Cardiac fibroblast (primary cell): ENCODE results near the gene CDYL2.

Experiments used
- DNase-seq, 2 donors: peaks; one replicate each; pipeline versions ENCODE4 v3.0.0 to v3.0.0-alpha.2; 2010; ENCODE audit warnings: low read depth in 2 of 2
- H3K4me3 ChIP-seq, 2 donors: replicated peaks in 1 of 2; 1 replicate in 1 of 2; 2 replicates in 1 of 2; pipeline ENCODE4 v1.5.1; 2011; ENCODE audit warnings: low read depth in 2 of 2, low read length in 2 of 2, mild to moderate bottlenecking in 2 of 2, moderate library complexity in 1 of 2
- TF ChIP-seq, protein P1 (sequence below): IDR thresholded peaks from one replicate; pipeline ENCODE4 v1.5.1; 2011; ENCODE audit warnings: low read depth, mild to moderate bottlenecking, low read length, inconsistent platforms

The CDYL2 gene

DNA sequence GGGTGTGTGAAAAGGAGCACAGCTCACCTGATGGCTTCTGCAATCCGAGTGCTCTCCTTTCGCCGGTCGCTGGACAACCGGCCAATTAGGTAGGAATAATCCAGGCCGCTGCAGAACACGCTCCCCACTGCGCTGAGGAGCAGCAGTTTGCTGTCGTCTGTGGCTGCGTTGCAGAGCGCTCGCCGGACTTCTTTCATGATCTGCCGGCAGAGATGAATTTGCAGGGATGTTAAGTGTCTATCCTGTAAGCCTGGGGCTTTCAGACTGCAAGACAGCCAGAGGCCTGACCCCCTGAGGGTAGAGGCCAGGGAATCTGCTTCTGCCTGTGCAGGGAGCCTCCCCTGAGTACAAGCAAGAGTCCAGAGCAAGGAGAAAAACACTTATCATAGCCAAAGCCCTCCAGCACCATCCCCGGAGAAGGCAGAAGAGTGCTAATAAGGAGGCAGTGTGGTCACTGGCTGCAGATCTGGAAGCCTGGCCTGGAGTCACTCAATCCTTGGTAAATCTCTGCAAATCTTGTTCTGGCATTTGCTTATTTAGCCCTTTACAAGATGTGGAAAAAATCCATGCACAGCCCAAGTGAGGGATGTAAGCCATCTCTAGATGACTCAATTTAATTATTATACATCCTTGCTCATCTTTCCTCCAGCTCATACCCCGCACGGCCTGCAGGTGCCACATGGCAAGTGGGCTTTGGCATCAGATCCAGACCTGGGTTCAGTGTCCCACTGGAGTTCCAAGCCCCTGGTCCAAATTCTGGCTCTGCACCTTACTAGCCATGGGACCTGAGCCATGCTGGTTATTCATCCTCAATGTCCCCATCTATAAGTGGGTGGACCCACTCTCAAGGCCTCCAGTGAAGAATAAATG, 183.4 kb downstream of the CDYL2 start:
- TF ChIP-seq, protein P1, sequence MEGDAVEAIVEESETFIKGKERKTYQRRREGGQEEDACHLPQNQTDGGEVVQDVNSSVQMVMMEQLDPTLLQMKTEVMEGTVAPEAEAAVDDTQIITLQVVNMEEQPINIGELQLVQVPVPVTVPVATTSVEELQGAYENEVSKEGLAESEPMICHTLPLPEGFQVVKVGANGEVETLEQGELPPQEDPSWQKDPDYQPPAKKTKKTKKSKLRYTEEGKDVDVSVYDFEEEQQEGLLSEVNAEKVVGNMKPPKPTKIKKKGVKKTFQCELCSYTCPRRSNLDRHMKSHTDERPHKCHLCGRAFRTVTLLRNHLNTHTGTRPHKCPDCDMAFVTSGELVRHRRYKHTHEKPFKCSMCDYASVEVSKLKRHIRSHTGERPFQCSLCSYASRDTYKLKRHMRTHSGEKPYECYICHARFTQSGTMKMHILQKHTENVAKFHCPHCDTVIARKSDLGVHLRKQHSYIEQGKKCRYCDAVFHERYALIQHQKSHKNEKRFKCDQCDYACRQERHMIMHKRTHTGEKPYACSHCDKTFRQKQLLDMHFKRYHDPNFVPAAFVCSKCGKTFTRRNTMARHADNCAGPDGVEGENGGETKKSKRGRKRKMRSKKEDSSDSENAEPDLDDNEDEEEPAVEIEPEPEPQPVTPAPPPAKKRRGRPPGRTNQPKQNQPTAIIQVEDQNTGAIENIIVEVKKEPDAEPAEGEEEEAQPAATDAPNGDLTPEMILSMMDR, result no peak
- no peak for DNase-seq
- H3K4me3 ChIP-seq, result no peak overlapping the region

DNA sequence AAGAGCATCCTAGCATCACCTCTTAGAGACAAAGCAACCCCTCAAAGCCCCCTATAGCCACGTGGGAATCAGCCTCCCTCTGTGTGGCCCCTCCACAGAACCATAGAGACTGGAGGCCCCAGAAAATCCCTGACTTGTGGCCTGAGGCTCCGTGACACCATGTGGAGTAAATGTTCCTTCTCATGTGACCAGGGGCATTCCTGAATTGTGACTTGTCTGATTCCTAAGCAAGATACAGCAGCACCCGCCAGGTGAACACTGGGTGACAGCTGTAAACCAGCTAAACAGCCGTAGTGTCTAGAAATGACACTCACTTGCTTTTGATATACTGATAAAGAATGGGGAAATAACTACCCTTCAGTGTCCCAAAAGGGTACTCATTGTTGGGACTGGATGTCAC, 184.6 kb downstream of the CDYL2 start:
- no peak overlapping the region for H3K4me3 ChIP-seq
- TF ChIP-seq, protein P1, result no peak
- no peak for DNase-seq

DNA sequence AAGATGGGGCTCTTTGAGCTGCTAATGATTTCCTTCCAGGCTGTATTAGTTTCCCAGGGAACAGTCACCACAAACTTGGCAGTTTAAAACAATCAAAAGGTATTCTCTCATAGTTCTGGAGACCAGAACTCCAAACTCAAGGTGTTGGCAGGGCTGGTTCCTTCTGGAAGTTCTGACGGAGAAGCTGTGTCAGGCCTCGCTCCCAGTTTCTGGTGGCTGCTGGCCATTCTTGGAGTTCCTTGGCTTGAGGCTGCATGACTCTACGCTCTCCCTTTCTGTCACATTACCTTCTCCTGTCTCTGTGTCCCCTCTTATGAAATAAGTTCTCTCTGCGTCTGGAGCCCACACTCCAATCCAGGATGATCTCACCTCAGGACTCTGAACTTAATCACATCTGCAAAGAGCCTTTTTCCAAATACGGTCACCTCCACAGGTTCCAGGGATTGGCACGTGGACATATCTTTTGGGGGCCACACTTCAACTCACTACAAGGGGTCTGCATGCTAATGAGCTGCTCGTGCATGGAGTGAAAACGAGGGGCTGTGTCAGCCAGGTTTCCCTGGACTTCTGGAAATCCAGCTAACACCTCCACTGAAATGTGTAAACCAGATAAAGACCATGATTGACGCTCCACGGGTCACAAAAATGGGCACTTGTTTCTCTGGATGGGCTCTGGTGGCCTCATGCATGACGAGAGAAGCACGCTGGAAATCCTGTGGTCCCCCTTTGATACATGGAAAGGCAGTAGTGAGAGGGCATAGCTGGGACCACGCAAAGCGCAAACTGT, 185.3 kb downstream of the CDYL2 start:
- DNase-seq, result no peak
- no peak overlapping the region for H3K4me3 ChIP-seq
- TF ChIP-seq, protein P1, result no peak

DNA sequence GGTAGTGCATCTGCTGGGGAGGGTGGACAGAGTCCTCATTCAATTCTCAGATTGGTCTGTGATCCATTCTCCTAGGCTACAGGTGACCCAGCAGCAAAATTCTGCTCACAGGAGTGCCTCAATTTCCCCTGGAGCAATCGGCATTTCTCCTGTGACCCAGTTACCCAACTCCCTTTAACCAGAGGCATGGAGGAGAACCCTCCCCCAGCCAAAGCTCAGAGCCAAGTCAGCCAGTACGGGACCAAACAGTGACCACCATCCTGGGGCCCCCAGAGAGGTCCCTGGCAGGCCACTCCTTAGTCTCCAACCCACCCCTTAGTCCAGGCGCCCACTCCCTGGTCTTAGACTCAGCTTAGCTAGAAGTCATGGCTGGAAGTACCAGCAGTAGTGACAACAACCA, 188.0 kb downstream of the CDYL2 start:
- no peak for DNase-seq
- H3K4me3 ChIP-seq, result no peak overlapping the region
- TF ChIP-seq, protein P1, result no peak

DNA sequence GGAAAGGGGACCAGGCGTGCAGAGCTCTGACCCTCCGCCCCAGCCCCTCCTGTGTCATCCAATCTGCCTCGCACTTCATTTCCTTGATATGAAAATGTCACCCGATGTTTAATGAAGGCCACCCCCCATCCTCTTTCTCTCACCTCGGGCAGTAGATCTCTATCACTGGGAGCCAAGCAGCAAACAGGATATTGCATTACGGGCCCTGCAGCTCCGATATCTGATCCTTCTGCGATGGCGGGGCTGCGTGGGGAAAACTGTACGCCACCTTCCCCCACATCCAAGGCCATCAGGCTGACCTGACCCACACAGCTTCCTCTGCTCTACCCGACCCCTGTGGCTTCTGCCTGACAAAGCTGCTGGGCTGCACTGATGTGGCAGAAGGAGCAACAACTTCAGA, 188.7 kb downstream of the CDYL2 start:
- no peak overlapping the region for H3K4me3 ChIP-seq
- no peak for DNase-seq
- TF ChIP-seq, protein P1, result no peak

DNA sequence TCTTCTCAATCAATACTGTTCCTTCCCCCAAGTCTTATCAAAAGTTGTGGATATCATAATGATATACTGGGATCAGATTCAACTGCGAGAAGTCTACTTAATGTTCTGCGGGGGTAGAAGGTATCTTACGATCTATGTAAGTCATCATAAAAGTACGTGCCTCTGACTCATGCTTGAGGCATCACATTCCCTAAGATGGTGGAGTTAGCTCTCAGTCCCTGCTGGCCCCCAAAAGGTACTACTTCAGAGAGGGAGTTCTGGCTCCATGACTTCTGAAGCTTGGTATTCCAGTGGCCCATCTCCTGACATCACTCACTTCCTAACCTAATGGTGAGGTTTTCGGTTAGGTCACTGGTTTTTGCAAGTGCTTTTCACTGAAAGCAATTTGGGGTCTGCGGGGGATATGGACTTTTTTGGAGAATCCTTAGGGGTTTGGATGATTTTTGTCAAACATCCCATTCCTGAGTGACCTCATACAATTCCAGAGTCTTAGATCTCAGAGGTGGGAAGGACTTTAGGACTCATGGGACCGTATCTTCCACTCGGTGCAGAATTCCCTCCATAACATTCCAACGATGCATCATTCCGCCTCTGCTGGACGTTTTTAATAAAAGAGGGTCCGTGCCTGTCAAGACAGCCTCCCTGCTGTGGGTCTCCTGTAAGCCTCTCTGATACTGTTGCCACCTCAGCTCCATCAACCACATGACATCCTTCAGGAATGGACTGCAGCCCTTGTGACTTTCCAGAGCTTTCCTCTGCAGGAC, 189.3 kb downstream of the CDYL2 start:
- peak; percentile 48 to 95 for DNase-seq
- TF ChIP-seq, protein P1, result peak; percentile 46
- no peak overlapping the region for H3K4me3 ChIP-seq
